K562 (cell line): Measurements from ENCODE around the gene ABCG1. TPM values are rescaled to one million over a fixed set of nuclear protein-coding genes. Genes with fewer than 3 reads are reported as not detected.

Experiments
- ATAC-seq: fragments of 200-7000 bp; cut with Tn5 transposase; 3 replicates; pipeline ENCODE4 v1.9.1; 2020; ENCODE audit warnings: moderate library complexity
- BruUV-seq: library from RNA; stranded (reverse); fragments of 400-500 nt; replicated peaks from 2 replicates; lab custom pipeline; 2021; lab: Mats Ljungman, UMichigan
- CTCF ChIA-PET: fragments of 300-600 bp; formaldehyde crosslinking; extraction: SDS; loops from one replicate; lab custom pipeline; 2021; ENCODE audit warnings: low intra/inter-chr PET ratio; lab: Yijun Ruan, JAX
- POLR2A ChIA-PET: fragments of 300-600, 350-650 bp; sonication (Branson Sonifier 250); formaldehyde crosslinking; extraction: SDS; loops from one replicate; lab custom pipeline; 2021; ENCODE audit warnings: antibody characterized with exemption, inconsistent platforms; lab: Yijun Ruan, JAX
- DNase-seq, 4 experiments: peaks; one replicate each; pipeline versions ENCODE4 v3.0.0 to v3.0.0-alpha.2; 2011 to 2018; ENCODE audit warnings: low spot score in 3 of 4, mixed read lengths in 3 of 4; ENCODE audit errors: extremely low read depth in 1 of 4
- FAIRE-seq: peaks from 2 replicates; lab custom pipeline; 2011; peaks lifted over from hg19 to GRCh38; lab: Jason Lieb, UNC
- H2AFZ ChIP-seq: 2 replicates; pipeline ENCODE4 v1.6.0; 2011; ENCODE audit warnings: low read depth, low read length, control low read depth, inconsistent platforms
- H3K27ac ChIP-seq: fragments of 200-600 bp; 3 replicates; pipeline ENCODE4 v1.8.0; 2011; ENCODE audit warnings: low read depth, mild to moderate bottlenecking, control low read depth, inconsistent platforms, low read length, moderate library complexity, mixed read lengths; ENCODE audit errors: extremely low read depth
- H3K27me3 ChIP-seq, 2 experiments: fragments of 300-600 bp in 1 of 2; 2 replicates in 1 of 2; 3 replicates in 1 of 2; pipeline versions ENCODE4 v1.6.0 to v1.8.0; 2011; ENCODE audit warnings: inconsistent platforms in 2 of 2, low read length in 2 of 2, mild to moderate bottlenecking in 1 of 2, mixed read lengths in 1 of 2, moderate library complexity in 1 of 2; ENCODE audit not compliant: control insufficient read depth in 2 of 2, insufficient read depth in 2 of 2
- H3K36me3 ChIP-seq: fragments of 300-600 bp; 3 replicates; pipeline ENCODE4 v1.8.0; 2011; ENCODE audit warnings: mild to moderate bottlenecking, low read length, inconsistent platforms; ENCODE audit not compliant: control insufficient read depth, insufficient read depth
- H3K4me1 ChIP-seq, 2 experiments: fragments of 200-600 bp in 1 of 2; replicated peaks in 1 of 2; 2 replicates in 1 of 2; 3 replicates in 1 of 2; pipeline versions ENCODE4 v1.5.1 to v1.8.0; 2011; ENCODE audit warnings: inconsistent platforms in 2 of 2, low read length in 2 of 2, mild to moderate bottlenecking in 1 of 2, mixed read lengths in 1 of 2, moderate library complexity in 1 of 2; ENCODE audit not compliant: control insufficient read depth in 2 of 2, insufficient read depth in 2 of 2
- H3K4me2 ChIP-seq: 2 replicates; pipeline ENCODE4 v1.6.1; 2011; ENCODE audit warnings: low read length, control low read depth, inconsistent platforms, mixed read lengths; ENCODE audit not compliant: insufficient read depth
- H3K4me3 ChIP-seq: fragments of 200-600 bp; sonication (generic), shearing (Covaris generic); 2 replicates; pipeline ENCODE4 v1.5.1; 2016; ENCODE audit warnings: control low read depth, inconsistent platforms
- H3K79me2 ChIP-seq: fragments of 200-600 bp; 3 replicates; pipeline ENCODE4 v1.8.0; 2011; ENCODE audit warnings: low read length, inconsistent platforms; ENCODE audit not compliant: control insufficient read depth, insufficient read depth
- H3K9ac ChIP-seq, 2 experiments: 2 replicates each; pipeline versions ENCODE4 v1.6.0 to v1.6.1; 2011; ENCODE audit warnings: low read depth in 2 of 2, low read length in 2 of 2, control low read depth in 1 of 2, inconsistent platforms in 1 of 2, mild to moderate bottlenecking in 1 of 2, mixed read lengths in 1 of 2; ENCODE audit not compliant: insufficient read depth in 1 of 2
- H3K9me1 ChIP-seq: one replicate; pipeline ENCODE4 v1.6.0; 2011; ENCODE audit warnings: inconsistent platforms, mild to moderate bottlenecking, low read length, moderate library complexity; ENCODE audit not compliant: control insufficient read depth, insufficient read depth
- H3K9me3 ChIP-seq: replicated peaks from 2 replicates; pipeline ENCODE4 v1.5.1; 2011; ENCODE audit warnings: low read depth, low read length, inconsistent platforms; ENCODE audit not compliant: control insufficient read depth, insufficient read depth
- H4K20me1 ChIP-seq: replicated peaks from 2 replicates; pipeline ENCODE4 v1.6.1; 2011; ENCODE audit warnings: low read length, inconsistent platforms, mixed read lengths; ENCODE audit not compliant: control insufficient read depth, insufficient read depth
- FOXM1 ChIP-seq, 2 experiments: fragments of 450-650 bp in 1 of 2; sonication (generic) in 1 of 2; formaldehyde crosslinking in 1 of 2; IDR thresholded peaks; 2 replicates each; pipeline versions ENCODE4 v1.6.1 to v1.9.0; 2017 to 2022; ENCODE audit warnings: low read depth in 2 of 2, mild to moderate bottlenecking in 2 of 2, missing genetic modification reagents in 1 of 2, moderate library complexity in 1 of 2
- HDAC2 ChIP-seq: fragments of 450-650 bp; IDR thresholded peaks from 2 replicates; pipeline ENCODE4 v1.6.1; 2016; ENCODE audit warnings: mild to moderate bottlenecking
- HDAC8 ChIP-seq: fragments of 450-650 bp; IDR thresholded peaks from 2 replicates; pipeline ENCODE4 v1.6.1; 2016; ENCODE audit warnings: mild to moderate bottlenecking, missing genetic modification characterization, moderate library complexity, missing compliant biosample characterization
- ID3 ChIP-seq, 2 experiments: fragments of 250-450 bp in 1 of 2; fragments of 450-650 bp in 1 of 2; sonication (Bioruptor Pico) in 1 of 2; IDR thresholded peaks; 2 replicates each; pipeline versions ENCODE4 v1.6.1 to v1.8.0; 2016 to 2021; ENCODE audit warnings: mild to moderate bottlenecking in 2 of 2, moderate library complexity in 2 of 2, missing compliant biosample characterization in 1 of 2, missing genetic modification characterization in 1 of 2
- NUFIP1 ChIP-seq: fragments of 450-650 bp; IDR thresholded peaks from 2 replicates; pipeline ENCODE4 v1.6.1; 2018; ENCODE audit not compliant: partially characterized antibody
- ZNF512 ChIP-seq: IDR thresholded peaks from 2 replicates; pipeline ENCODE4 v1.6.1; 2016; ENCODE audit warnings: missing genetic modification characterization, missing compliant biosample characterization
- WGBS: fragments of 100-300 bp; shearing (Covaris generic); methylation state at CpG from one replicate; pipeline ENCODE4 v1.1.6; 2016; ENCODE audit warnings: low coverage, mixed read lengths; ENCODE audit not compliant: insufficient coverage; ENCODE audit errors: missing lambda C conversion rate; 5-methylcytosine and 5-hydroxymethylcytosine counted together
- in situ Hi-C: fragments of 300-500 bp; cut with MboI; formaldehyde crosslinking; loops from 4 replicates; pipeline ENCODE4 v1.15.0; 2018; ENCODE audit warnings: inconsistent platforms, mixed read lengths
- intact Hi-C: fragments of 100-400 bp; cut with micrococcal nuclease; formaldehyde crosslinking; loops from 2 replicates; pipeline ENCODE4 v1.14.2; 2022
- polyA plus RNA-seq, 8 experiments: library from polyadenylated mRNA; depleted of rRNA in 4 of 8; stranded (reverse) in 5 of 8; unstranded in 3 of 8; fragments of >200 nt; fragmentation: Nextera tagmentation in 2 of 8; fragmentation: Illumina TruSeq in 1 of 8; extraction: Ambion mirVana in 2 of 8; extraction: Trizol in 1 of 8; gene quantifications; 2 replicates each; pipeline versions ENCODE4 v1.2.1 to v1.2.3, GENCODE V29; 2011 to 2014; ENCODE audit warnings: inconsistent platforms in 1 of 8, missing spikeins in 1 of 8
- total RNA-seq, 7 experiments: library from RNA; depleted of rRNA in 6 of 7; stranded (reverse); fragments of >200 nt in 6 of 7; fragmentation: Illumina TruSeq in 2 of 7; extraction: Trizol in 2 of 7; gene quantifications; 2 replicates each; pipeline versions ENCODE4 v1.2.1 to v1.2.3, GENCODE V29; 2011 to 2021; ENCODE audit warnings: low replicate concordance in 1 of 7
- TF ChIP-seq, protein P1 (sequence below): IDR thresholded peaks from 2 replicates; pipeline ENCODE4 v1.6.1; 2014; ENCODE audit warnings: antibody characterized with exemption

Gene ABCG1
- total and polyA plus RNA-seq, 9 of the 15 experiments (the other 6 are each of a cell fraction or from before 2014, with no cell fraction given): 0.04 to 0.09 TPM; not detected in 7

GRCh38 chr21:42236693-42237092, 17.8 kb downstream of the ABCG1 start (continued):
- no peak for TF ChIP-seq FOXM1 (IDR thresholded peaks at IDR 0.05; ENCODE audit: low read depth)
- no peak for TF ChIP-seq FOXM1 (CRISPR knock-in tag; IDR thresholded peaks at IDR 0.05; ENCODE audit: low read depth)
- TF ChIP-seq, protein P1, sequence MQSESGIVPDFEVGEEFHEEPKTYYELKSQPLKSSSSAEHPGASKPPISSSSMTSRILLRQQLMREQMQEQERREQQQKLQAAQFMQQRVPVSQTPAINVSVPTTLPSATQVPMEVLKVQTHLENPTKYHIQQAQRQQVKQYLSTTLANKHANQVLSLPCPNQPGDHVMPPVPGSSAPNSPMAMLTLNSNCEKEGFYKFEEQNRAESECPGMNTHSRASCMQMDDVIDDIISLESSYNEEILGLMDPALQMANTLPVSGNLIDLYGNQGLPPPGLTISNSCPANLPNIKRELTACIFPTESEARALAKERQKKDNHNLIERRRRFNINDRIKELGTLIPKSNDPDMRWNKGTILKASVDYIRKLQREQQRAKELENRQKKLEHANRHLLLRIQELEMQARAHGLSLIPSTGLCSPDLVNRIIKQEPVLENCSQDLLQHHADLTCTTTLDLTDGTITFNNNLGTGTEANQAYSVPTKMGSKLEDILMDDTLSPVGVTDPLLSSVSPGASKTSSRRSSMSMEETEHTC: no peak
- TF ChIP-seq NUFIP1: no peak
- TF ChIP-seq HDAC2: no peak
- no peak for TF ChIP-seq HDAC8 (tag)
- TF ChIP-seq, all 486 proteins: peak for 0

DNA sequence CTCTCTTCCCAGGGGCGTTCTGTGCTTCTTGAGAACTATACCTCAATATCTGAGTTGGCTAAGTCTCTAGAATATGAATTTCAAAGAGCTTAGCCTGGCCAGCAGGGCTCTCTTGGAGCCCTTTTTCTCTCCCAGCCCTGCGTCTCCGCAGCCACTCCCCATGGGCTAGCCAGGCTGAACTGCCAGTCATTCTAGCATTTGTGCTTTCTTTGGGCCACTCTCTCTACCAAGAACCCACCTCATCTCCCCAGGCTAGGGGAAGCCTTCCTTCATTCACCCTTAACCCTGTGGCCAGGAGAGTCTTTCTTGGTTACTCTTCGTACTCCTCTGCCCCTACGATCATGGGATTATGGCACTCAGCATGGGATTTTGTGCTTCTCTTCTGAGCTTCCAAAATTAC, 18.2 kb downstream of the ABCG1 start:
- Histone ChIP-seq H3K36me3 (no peaks in the 10 kb centered on the region), H3K27ac (no peak overlapping the region)

More for the DNA sequence above, 18.2 kb downstream of the ABCG1 start:
- H2AFZ ChIP-seq: no peak overlapping the region
- 13% methylated on average over 5 of the region's 5 CpGs for WGBS
- in situ Hi-C loops: no loop called here
- CTCF ChIA-PET: no interaction called here
- H3K27me3 ChIP-seq: peaks cover 35 to 73% of the 10 kb centered on the region in 2 experiments
- intact Hi-C loops: no loop called here
- H3K79me2 ChIP-seq: no peaks in the 10 kb centered on the region
- H3K4me3 ChIP-seq: no peak overlapping the region
- H3K4me1 ChIP-seq: peaks cover 17 to 23% of the 10 kb centered on the region in 2 experiments
- no peaks in the 10 kb centered on the region for H3K9me3 ChIP-seq
- BruUV-seq: no TSS peak
- FAIRE-seq (no peak), ATAC-seq (no peak), DNase-seq (no peak)
- no peaks in the 10 kb centered on the region; the same call in 1 of the 2 replicates for H4K20me1 ChIP-seq
- no peak overlapping the region for H3K9ac ChIP-seq
- peaks cover 4% of the 10 kb centered on the region for H3K9me1 ChIP-seq
- H3K4me2 ChIP-seq: no peak overlapping the region
- POLR2A ChIA-PET: interaction anchor here (1.5 to 2.0 kb wide), 2 partner anchors 9 to 11 kb away, joined by 4 read pairs; no protein-coding TSS in a partner anchor
- TF ChIP-seq ZNF512 (tag): no peak
- TF ChIP-seq ID3 (CRISPR knock-in tag; IDR thresholded peaks at IDR 0.05): no peak
- no peak for TF ChIP-seq ID3 (tag; IDR thresholded peaks at IDR 0.05)
